Left lobe of liver (tissue), 2 donors: ENCODE results near the gene MOCS2. TPM values are rescaled to one million over a fixed set of nuclear protein-coding genes. Genes with fewer than 3 reads are reported as not detected.
"Not testable (repeated sequence)": the region's sequence is repeated elsewhere in the genome, so short reads cannot be mapped to it uniquely, and the experiment has no call there.

Source experiments
- ATAC-seq: fragments of 200-7000 bp; cut with Tn5 transposase; one replicate; pipeline ENCODE4 v1.9.1; 2020; ENCODE audit warnings: mild to moderate bottlenecking, moderate library complexity
- DNase-seq: peaks from one replicate; pipeline ENCODE4 v3.0.0-alpha.2; 2020; ENCODE audit warnings: low spot score
- total RNA-seq: library from RNA; stranded (reverse); gene quantifications from one replicate; pipeline ENCODE4 v1.2.1, GENCODE V29; 2021
- donor health status: DM: no; HTN: no; CAD: no; lungs with moderate emphysema.
- donor health status: DM: no; HTN: yes; CAD: no.

The MOCS2 gene
- total RNA-seq = 42.5 TPM

DNA sequence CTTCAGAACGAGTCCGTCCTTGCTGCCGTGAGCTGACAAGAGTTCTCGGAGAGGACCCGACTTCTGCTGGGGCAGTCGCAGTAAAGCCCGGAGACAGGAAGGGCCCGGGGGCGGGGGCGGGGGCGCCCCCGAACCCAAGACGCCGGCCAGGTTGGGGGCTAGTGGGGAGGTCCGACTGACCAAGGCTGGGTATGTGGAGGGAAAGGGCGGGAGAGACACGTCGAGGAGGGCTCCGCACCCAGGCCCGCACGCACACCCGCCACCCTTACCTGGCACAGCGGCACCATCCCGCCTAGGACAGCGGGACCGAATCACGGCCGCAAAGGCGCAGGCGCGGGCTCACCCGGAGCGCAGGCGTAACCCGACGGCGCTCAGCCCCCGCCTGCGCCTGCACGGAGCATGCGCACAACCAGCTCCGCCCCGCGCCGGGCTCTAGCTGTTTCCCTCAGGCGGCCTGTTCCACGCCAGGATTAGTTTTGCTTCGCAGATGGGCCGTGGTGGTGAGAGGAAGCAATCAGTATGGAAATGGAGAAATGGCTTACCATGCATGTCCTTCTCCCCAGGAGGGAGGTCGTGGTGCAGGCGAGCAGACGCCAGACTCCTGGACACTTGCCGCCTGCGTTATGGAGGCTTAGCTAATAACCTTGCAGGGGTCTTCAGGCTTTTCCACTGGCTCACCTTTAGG is at the start of gene MOCS2:
Gene MOCS2 (minus strand): TSS at position 315 of the 685 bp plus-strand sequence. CDS start 2,583 bp downstream, outside the sequence.
- ATAC-seq (peak; percentile 91), DNase-seq (peak; percentile 95)

GRCh38 chr5:53151713-53152458 is 42.3 kb upstream of the MOCS2 start:
- DNase-seq (no peak), ATAC-seq (no peak)

- ATAC-seq = no peak
- DNase-seq = no peak
These were observed 23.5 kb upstream of the MOCS2 start for GRCh38 chr5:53133020-53133419.

GRCh38 chr5:53130266-53130665 is 20.7 kb upstream of the MOCS2 start:
- DNase-seq (no peak), ATAC-seq (no peak)

GRCh38 chr5:53128481-53128880 is 18.9 kb upstream of the MOCS2 start:
- DNase-seq (no peak), ATAC-seq (no peak)

GRCh38 chr5:53127107-53127506 is 17.6 kb upstream of the MOCS2 start:
- ATAC-seq = no peak
- no peak for DNase-seq

DNA sequence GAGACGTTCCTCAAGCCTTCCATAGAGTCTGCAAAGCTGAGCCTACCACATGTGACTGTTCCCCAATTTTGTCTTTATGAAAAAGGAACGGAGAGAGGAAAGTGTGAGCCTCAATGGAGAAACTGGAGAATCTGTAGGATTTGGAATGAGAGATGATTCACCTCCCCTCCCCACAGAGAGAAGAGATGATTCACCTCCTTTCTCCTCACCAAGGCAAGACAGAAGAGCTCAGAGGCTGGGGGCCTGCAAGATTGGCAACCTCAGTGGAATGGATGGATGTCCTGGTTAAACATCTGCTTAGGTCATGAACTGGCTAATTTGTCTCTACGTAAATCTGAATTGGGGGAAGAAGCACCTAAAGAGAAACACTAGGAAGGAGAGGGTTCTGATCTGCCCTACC is 17.0 kb upstream of the MOCS2 start:
- ATAC-seq = no peak

GRCh38 chr5:53123702-53124101 is 14.1 kb upstream of the MOCS2 start:
- ATAC-seq (peak; percentile 48), DNase-seq (no peak)

More for the DNA sequence above, 17.0 kb upstream of the MOCS2 start:
- no peak for DNase-seq

GRCh38 chr5:53120165-53120564 is 10.6 kb upstream of the MOCS2 start:
- no peak for DNase-seq

DNA sequence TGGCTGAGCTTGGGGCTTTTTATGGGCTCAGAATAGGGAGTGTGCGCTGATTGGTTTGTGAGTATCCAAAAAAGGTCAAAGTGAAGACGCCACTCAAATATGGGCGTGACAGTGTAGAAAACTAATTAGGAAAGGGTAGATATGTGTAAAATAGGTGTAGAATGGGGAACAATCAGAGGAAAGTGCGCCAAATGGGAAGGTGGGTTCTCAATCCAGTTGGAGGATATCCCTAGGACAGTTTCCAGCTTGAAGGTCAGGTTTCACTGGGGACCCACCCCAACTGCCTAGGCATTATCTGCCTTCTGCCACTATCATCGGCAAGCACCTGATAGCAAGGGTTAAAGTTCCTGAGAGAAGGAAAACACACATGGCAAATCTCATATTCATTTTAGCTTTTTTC is 9.3 kb upstream of the MOCS2 start:
- DNase-seq (no peak), ATAC-seq (no peak)

More at GRCh38 chr5:53120165-53120564, 10.6 kb upstream of the MOCS2 start:
- no peak for ATAC-seq

- DNase-seq (no peak), ATAC-seq (peak; percentile 18)
These were observed 7.0 kb upstream of the MOCS2 start for GRCh38 chr5:53116597-53116996.

- DNase-seq = no peak
These were observed 5.4 kb upstream of the MOCS2 start for GRCh38 chr5:53114988-53115387.

DNA sequence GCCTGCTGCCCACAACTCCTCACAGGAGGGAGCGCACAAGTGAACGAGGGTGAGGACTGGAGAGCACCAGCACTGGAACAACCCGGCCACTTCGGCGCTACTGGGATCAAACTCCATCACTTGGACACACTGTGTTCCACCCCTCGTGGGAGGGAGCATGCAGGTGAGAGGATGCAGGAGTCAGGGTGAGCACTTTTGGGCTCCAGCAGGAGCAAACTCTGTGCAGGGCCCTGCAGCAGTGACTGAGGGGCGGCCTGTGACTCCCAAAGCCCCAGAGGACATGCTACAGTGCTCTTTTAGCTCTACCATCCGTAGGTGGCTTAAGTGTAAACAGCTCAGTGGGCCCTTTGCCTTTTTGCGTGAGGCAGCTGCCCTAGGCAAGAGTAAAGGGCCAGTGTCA is 4.4 kb upstream of the MOCS2 start:
- DNase-seq = no peak
- ATAC-seq = no peak

More at GRCh38 chr5:53114988-53115387, 5.4 kb upstream of the MOCS2 start:
- no peak for ATAC-seq

GRCh38 chr5:53112909-53113308 is 3.4 kb upstream of the MOCS2 start:
- DNase-seq (peak; percentile 62), ATAC-seq (peak; percentile 54)

- not testable (repeated sequence) for DNase-seq, ATAC-seq
These were observed 2.8 kb upstream of the MOCS2 start for GRCh38 chr5:53112307-53112706.

GRCh38 chr5:53111139-53111538 is 1.6 kb upstream of the MOCS2 start:
- ATAC-seq = no peak
- no peak for DNase-seq

DNA sequence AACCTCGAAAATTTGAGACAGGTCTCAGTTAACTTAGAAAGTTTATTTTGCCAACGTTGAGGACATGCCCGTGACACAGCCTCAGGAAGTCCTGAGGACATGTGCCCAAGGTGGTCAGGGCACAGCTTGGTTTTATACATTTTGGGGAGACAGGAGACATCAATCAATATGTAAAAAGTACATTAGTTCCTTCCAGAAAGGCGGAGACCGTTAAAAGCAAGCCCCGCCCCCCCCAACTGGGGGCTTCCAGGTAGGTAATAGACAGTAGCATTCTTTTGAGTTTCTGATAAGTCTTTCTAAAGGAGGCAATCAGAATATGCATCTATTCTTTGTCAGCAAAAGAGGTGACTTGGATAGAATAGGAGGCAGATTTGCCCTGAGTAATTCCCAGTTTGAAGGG is 599 bp upstream of the MOCS2 start:
- ATAC-seq = peak; percentile 1
- no peak for DNase-seq

- DNase-seq = peak; percentile 48
- ATAC-seq = peak; percentile 45
These were observed 508 bp downstream of the MOCS2 start for GRCh38 chr5:53109056-53109442.

DNA sequence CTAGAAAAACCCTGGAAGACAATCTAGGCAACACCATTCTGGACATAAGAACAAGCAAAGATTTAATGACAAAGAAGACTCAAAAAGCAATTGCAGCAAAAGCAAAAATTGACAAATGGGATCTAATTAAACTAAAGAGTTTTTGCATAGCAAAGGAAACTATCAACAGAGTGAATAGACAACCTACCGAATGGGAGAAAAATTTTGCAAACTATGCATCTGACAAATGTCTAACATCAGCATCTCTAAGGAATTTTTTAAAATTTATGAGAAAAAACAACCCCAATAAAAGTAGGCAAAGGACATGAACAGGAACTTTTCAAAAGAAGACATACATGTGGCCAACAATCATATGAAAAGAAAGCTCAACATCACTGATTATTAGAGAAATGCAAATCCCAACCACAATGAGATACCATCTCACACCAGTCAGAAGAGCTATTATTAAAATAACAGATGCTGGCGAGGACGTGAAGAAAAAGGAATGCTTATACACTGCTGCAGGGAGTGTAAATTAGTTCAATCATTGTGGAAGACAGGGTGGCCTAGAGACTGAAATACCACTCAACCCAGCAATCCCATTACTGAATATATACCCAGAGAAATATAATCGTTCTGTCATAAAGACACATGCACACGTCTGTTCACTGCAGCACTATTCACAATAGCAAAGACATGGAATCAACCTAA is 3.8 kb downstream of the MOCS2 start:
- ATAC-seq = no peak
- no peak for DNase-seq

- ATAC-seq (no peak), DNase-seq (no peak)
These were observed 9.0 kb downstream of the MOCS2 start for GRCh38 chr5:53100606-53101005.

DNA sequence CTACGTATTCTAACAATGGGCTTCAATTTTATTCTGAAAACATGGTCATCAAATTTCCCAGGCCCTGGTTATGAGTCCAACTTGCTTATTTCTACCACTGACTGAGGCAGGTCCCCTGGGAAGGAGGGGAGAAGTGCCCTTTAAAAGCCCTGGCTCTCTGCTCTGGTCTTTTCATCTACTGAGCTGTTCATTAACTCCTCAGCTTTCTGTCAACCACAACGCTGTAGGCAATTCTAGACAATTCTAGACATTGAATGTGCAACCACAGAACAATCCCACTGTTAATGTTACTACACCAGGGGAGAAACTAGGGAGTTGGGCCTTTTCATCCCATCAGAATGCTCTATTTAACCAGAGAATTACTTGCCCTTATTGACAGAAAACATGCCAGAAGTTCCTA is 10.0 kb downstream of the MOCS2 start:
- ATAC-seq = peak; percentile 13

More for the DNA sequence above, 10.0 kb downstream of the MOCS2 start:
- DNase-seq = no peak
